GM19193 (cell line): ENCODE measurements around the gene TNS3.

Source experiments
- POLR2A ChIP-seq: IDR thresholded peaks from 4 replicates; pipeline ENCODE4 v1.6.1; 2011; ENCODE audit not compliant: insufficient read depth, insufficient read length; ENCODE audit errors: extremely low read depth

Gene TNS3

DNA sequence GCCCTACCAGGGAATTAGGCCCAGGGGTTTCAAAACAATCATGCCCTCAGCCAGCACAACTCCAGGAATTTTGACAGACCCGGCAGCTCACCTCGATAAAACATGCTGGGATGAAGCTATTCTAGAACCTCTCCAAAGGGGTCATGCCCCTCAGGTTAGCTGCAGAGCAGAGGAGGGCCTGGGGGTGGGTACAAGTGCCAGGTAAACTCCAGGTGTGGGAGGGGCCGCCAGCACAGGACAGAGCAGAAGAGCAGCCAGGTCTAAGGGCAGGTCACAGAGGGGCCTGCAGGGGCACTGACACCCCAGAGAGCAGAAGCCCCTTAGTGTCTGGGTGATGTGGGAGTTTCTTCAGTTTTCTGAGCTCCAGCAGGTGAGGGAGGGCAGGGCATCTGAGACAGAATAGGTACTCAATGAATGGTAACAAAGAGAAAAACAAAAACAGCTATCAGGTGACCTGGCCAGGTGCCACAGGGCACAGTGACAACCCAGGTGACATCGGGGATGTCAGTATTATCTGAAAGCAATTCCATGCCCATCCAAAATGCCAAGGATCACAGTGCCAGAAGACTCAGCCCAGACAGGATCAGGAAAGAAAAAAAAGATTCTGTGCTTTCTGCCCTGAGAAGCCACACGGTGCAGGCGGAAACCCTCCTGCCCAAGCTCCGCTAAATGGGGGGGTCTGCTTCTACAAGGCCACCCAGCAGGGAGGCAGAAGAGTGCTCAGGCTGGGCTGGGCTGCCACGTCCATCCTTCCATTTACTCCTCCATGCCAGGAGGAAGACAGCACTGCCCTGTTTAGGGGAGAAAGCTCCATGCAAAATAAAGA lies 104.5 kb downstream of the TNS3 start:
- no peak for TF ChIP-seq POLR2A

DNA sequence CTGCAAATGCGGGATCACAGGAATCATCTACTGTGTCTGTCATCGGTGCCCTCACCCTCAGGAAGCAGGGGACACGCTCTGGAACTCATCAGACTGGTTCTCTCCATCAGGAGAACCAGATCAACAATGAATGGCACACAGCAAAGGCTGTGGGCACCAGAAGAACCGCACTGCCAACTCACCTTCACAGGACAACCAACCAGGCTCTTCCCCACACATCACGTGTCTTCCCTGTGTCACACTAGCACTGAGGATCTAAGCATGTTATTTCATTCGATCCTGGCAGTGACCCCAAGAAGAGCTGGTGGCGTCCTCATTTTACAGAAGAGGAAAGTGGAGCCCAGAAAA lies 106.1 kb downstream of the TNS3 start:
- TF ChIP-seq POLR2A = no peak

DNA sequence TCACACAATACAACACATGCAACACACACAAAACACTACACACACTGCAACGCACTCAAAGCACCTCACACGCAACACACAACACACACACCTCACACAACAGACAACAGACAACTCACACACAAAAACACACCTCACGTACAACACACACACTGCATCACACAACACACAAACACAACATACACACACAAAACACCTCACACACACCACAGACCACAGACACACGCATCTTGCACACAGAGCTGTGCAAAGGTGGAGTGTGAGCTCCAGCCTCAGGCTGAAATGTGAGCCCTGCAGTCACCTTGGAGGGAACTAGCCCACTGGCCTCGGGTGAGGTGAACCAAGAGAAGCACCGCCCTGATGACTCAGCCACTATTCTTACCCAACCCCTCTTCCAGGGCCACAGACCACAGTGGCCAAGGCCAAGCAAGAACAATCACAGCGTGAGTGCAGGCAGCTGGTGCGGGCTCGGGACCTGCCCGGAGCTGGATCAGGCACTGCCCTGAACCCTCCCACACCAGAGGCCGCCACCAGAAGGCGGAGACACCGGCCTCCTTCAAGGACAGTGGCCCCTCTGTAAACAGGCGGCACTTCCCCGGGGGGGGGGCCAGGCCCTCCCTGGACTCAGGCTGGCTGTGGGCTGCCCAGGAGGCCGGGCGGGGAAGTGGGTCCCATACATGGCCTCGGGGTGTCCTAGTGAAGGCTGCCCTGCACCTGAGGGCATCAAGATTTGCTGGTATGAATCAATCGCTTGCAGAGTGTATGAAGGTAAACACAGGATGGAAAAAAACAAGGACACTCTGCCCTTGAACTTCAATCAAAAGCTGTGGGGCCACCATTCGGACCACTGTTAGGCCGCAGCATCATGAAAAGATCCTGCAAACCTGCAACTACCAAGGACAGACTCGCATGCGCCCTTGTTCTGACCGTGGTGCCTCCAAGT lies 106.7 kb downstream of the TNS3 start:
- TF ChIP-seq POLR2A = no peak

DNA sequence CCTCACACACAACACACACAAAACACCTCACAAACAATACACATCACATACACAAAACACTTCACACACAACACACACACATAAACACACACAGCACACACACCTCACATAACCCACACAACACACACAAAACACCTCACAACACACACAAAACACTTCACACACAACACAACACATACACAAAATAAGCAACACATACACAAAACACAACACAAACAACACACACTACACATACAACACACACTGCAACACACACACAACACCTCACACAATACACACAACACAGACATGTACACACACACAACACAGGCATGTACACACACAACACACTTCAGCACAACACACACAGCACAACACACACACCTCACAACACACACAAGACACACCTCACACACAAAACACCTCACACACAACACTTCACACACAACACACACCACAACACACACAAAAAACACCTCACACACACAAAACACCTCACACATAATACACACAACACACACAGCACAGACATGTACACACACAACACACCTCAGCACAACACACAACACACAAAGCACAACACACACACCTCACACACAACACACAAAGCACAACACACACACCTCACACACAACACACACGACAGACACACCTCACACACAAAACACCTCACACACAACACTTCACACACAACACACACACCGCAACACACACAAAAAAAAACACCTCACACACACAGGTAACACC lies 107.5 kb downstream of the TNS3 start:
- no peak for TF ChIP-seq POLR2A

DNA sequence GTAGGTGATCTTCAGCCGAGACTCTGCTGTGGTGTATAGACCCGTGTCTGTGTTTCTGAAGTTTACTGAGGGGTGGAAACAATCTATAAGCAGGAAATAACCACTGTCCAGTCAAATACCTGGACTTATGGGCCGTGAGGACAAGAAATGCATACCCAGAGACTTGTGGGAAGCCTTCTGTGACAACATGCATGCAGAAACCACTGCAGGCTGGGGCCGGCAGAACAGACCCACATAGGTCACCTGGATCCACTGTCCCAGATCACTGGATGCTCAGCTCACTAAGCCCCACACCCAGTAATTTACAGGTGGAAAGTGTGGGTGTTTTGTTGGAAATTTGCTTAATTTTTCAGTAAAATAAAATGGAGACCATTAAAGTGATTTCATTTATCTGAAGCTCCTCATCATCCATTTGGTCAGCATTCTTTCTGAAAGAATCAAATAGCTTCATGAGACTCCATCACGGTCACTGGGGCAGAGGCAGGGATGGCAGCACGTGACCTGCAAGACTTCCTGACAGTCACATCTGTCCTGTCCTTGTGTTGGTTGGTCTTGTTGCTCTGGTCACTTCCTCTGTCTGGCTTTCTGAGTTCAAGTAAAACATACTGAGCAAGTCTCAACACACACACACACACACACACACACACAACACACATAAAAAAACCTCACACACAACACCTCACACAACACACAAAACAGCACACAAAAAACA lies 108.3 kb downstream of the TNS3 start:
- TF ChIP-seq POLR2A = no peak

DNA sequence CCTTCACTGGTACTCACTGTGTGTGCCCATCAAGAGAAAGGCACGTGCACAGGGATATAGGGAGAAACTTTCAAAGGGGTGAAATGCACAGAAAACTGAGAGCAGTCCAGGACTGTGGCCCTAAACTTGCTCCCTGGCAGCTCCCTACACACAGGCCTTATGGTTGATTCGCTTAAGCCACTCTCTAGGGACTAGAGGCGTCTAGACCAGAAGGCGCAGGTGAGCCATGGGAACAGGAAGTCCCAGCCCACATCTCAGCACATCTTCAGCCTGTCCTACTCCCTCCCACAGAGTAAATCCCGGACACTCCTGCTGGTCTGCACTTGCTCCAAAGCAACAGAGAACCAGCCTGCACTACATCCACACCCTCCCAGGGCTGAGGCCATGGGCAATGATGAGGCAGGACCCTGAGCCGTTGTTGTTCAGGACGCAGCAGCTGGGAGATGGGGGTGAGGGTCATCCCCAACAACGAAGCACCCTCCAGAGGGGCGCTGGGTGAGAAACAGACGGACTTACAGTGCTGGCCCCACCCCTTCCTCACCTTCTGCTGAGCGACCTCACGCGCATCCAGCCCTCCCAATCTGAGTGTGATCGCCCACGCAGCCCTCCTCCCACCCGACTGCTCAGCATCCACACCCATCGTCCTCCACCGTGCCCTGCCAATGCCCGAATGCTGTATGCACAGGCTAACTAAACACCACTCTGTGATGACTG lies 109.3 kb downstream of the TNS3 start:
- no peak for TF ChIP-seq POLR2A

DNA sequence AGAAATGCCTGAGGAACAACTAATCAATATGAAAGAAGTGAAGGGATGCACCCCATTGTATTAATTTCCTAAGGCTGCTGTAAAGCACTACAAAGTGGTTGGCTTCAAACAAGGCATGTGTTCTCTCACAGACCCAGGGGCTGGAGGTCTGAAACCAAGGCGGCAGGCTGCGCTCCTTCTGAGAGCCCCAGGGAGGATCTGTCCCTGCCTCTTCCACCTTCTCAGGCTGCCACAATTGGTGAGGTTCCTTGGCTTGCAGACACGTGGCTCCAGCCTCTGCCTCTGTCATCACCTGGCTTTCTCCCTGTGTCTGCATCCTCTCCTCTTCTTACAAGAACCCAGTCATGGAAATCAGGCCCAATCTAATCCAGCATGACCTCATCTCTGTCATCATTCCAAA lies 110.1 kb downstream of the TNS3 start:
- TF ChIP-seq POLR2A = no peak

DNA sequence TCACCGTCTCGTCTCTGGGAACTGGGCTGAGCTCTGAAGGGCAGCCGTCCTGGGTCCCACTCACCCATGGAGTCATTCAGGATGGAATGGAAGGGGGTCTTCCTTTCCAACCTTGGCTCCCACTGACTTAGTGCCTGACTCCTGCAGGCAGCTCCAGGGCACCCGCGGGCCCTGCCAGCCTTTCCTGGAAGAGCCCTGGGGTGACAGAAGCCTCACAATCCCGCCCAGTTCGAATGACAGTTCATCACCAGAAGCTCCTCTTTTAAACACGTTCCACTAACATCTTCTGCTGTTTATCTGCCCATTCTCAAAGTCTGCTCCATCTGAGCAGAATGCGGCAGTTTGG lies 110.6 kb downstream of the TNS3 start:
- no peak for TF ChIP-seq POLR2A

DNA sequence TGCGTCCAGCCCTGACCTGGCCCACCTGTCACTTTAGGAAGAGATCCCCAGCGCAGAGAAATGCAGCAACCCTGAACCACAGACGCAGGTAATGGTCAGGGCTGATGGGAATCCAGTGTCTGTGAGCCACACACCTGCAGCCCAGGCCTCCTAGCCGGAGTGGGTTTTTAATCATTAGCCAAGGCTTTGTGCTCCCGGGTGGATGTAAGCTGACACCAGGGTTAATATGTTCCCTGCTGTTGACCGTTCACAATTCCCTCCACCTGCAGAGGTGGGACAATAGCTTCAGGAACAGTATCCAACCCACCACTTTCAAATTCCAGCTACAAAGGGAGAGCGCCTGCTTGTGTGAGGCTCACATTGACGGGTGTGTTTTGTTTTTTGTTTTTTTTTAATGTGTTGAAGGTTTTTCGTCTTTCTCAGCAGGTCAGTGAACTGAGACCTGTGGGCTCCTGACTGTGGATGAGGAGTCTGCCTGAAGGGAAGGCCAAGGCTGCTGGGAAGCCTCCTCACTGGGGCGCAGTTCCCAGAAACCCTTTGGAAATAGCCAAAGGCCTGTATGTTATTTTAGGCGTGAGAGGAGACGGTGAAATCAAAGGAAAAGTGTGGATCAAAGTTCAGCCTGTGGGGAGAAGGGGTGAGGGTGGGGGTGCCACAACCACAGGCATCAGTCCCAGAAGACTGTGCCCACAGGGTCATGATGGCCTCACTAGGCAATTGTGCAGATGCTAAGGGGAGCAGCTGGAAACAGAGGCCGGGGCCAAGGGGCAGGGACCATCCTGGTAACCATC lies 111.1 kb downstream of the TNS3 start:
- TF ChIP-seq POLR2A = no peak

DNA sequence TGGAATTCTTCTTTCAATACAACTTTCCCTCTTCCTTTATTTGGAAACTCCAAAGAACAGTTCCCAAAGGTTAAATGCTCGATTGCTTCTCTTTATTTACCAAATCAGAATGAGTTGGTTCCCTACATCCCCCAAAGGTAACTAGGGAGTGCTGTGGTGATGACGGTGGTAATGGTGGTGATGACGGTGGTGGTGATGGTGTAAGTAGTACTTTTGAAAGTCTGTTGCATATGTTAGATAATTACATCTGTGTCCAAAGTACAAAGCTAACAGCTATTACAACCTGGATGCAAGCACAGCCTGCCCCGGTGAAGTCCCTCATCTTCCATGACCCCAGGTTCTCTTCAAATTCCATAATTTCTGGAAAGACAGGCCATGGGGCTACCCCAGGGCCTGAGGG lies 115.1 kb downstream of the TNS3 start:
- TF ChIP-seq POLR2A = no peak

DNA sequence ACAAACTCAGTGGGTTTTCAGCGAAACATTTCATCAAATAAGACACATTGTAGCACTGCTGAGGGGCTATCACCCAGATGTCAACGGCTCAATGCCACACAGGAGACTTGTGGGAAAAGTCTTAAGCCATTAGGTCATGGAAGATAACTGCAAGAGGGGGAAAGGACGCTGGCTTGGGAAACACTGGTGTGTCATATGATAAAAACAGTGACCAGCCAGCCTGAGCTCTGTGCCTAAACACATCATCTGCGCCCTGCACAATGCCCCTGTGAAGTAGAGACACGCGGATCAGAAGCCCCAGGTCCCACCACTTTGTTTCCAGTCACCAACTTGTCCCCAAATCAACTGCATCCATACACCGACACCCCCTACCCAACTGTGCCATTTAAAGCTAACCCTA lies 116.7 kb downstream of the TNS3 start:
- no peak for TF ChIP-seq POLR2A

DNA sequence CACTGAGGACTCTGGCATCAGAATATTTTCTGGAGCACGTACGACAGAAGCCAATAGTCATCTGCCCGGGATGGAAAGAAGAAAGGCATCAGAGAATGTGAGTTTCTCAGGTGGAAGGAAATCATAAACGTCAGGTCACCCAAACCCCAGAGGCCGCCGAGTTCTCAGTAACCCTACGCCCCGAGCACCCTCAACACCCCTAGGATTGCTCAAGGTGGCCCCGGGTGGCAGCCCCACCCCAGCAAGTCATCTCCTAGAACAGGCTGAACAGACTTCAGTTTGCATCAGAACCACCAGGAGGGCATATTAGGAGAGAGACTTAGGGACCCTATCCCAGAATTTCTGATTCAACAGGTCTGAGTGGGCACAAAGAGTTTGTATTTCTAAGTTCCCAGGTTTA lies 117.6 kb downstream of the TNS3 start:
- TF ChIP-seq POLR2A = no peak

DNA sequence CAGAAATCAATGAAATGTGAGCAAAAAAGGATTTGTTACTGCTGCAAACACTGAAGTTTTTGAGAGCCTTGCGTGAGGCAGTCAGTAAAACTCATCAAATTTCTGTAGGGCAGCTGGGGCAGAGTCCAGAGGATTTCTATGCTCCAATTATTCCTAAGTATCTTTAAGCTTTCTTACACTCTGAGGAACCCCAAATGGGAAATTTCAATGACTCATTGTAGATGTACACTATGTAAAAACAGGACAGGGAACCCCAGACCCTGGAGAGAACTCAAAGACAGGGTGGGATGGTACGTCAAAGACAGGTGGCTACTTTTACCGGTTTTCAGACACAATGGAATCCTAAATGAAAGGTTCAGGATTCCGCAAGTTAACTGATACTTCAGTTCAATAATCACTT lies 120.2 kb downstream of the TNS3 start:
- no peak for TF ChIP-seq POLR2A
